HCT116 (cell line): ENCODE measurements around the gene SDK2. TPM values are rescaled to one million over a fixed set of nuclear protein-coding genes. Genes with fewer than 3 reads are reported as not detected.

Source experiments
- ATAC-seq: fragments of 200-7000 bp; cut with Tn5 transposase; 2 replicates; pipeline ENCODE4 v1.9.1; 2020; ENCODE audit warnings: mild to moderate bottlenecking, moderate library complexity
- BruUV-seq: library from RNA; stranded (reverse); fragments of 400-500 nt; replicated peaks from 2 replicates; lab custom pipeline; 2021; lab: Mats Ljungman, UMichigan
- CTCF ChIA-PET: fragments of 300-600 bp; sonication (Branson Sonifier 250); formaldehyde crosslinking; loops from one replicate; lab custom pipeline; 2021; ENCODE audit warnings: antibody characterized with exemption; lab: Charles Lee
- POLR2A ChIA-PET: fragments of 300-600, 350-600 bp; sonication (Branson Sonifier 250); formaldehyde crosslinking; loops from one replicate; lab custom pipeline; 2021; ENCODE audit warnings: antibody characterized with exemption; lab: Charles Lee
- RAD21 ChIA-PET, 2 experiments: fragments of 300-600 bp; sonication (Branson Sonifier 250); formaldehyde crosslinking; loops; one replicate each; lab custom pipeline; 2023; ENCODE audit warnings: low total read pairs in 2 of 2; ENCODE audit not compliant: uncharacterized antibody in 2 of 2, unreplicated experiment in 2 of 2, low non-redundant PET in 1 of 2; lab: Charles Lee
- DNase-seq: peaks from one replicate; pipeline ENCODE4 v3.0.0-alpha.2; 2010; ENCODE audit warnings: low read depth, low spot score
- H2AFZ ChIP-seq: fragments of 200-600 bp; shearing (Covaris generic), sonication (generic); 2 replicates; pipeline ENCODE4 v1.6.1; 2017; ENCODE audit warnings: low read depth, mixed run types, mixed read lengths, antibody characterized with exemption, low read length; ENCODE audit not compliant: poor library complexity, severe bottlenecking
- H3K27ac ChIP-seq: 2 replicates; pipeline ENCODE4 v1.5.1; 2012; ENCODE audit warnings: low read depth, low read length
- H3K27me3 ChIP-seq: fragments of 200-600 bp; sonication (generic); 2 replicates; pipeline ENCODE4 v1.6.1; 2016; ENCODE audit warnings: mixed run types, low read length, mixed read lengths; ENCODE audit not compliant: insufficient read depth
- H3K36me3 ChIP-seq, 2 experiments: fragments of 200-500 bp in 1 of 2; fragments of 200-600 bp in 1 of 2; sonication (Bioruptor generic) in 1 of 2; sonication (generic) in 1 of 2; 2 replicates each; pipeline versions ENCODE4 v1.5.1 to v1.6.1; 2014 to 2016; ENCODE audit warnings: low read length in 2 of 2, inconsistent platforms in 1 of 2, mixed read lengths in 1 of 2, mixed run types in 1 of 2; ENCODE audit not compliant: insufficient read depth in 2 of 2, control insufficient read depth in 1 of 2
- H3K4me1 ChIP-seq, 2 experiments: fragments of 200-600 bp in 1 of 2; sonication (generic) in 1 of 2; 2 replicates each; pipeline versions ENCODE4 v1.5.1 to v1.6.1; 2012 to 2017; ENCODE audit warnings: low read length in 2 of 2, inconsistent platforms in 1 of 2, mild to moderate bottlenecking in 1 of 2, mixed read lengths in 1 of 2, mixed run types in 1 of 2, moderate library complexity in 1 of 2; ENCODE audit not compliant: insufficient read depth in 2 of 2, control insufficient read depth in 1 of 2
- H3K4me2 ChIP-seq: fragments of 200-600 bp; sonication (generic); 2 replicates; pipeline ENCODE4 v1.6.1; 2017; ENCODE audit warnings: mixed run types, low read length, mixed read lengths
- H3K4me3 ChIP-seq, 2 experiments: fragments of 200-600 bp in 1 of 2; sonication (generic) in 1 of 2; replicated peaks in 1 of 2; 2 replicates each; pipeline ENCODE4 v1.5.1; 2011 to 2016; ENCODE audit warnings: low read length in 2 of 2, control low read depth in 1 of 2, low read depth in 1 of 2, mild to moderate bottlenecking in 1 of 2, mixed read lengths in 1 of 2, mixed run types in 1 of 2
- H3K79me2 ChIP-seq: fragments of 200-600 bp; sonication (generic); 2 replicates; pipeline ENCODE4 v1.6.1; 2017; ENCODE audit warnings: mild to moderate bottlenecking, mixed run types, low read length, moderate library complexity, mixed read lengths; ENCODE audit not compliant: insufficient read depth
- H3K9ac ChIP-seq: fragments of 200-600 bp; sonication (generic); 2 replicates; pipeline ENCODE4 v1.6.1; 2016; ENCODE audit warnings: low read length, mixed read lengths
- H3K9me2 ChIP-seq: fragments of 200-600 bp; sonication (generic), shearing (Covaris generic); 2 replicates; pipeline ENCODE4 v1.6.1; 2017; ENCODE audit warnings: mixed run types, mild to moderate bottlenecking, moderate library complexity; ENCODE audit not compliant: insufficient read depth
- H3K9me3 ChIP-seq, 2 experiments: fragments of 200-500 bp in 1 of 2; fragments of 200-600 bp in 1 of 2; sonication (Bioruptor generic) in 1 of 2; sonication (generic) in 1 of 2; 2 replicates each; pipeline ENCODE4 v1.6.1; 2014 to 2017; ENCODE audit warnings: low read length in 2 of 2, mixed read lengths in 2 of 2, inconsistent platforms in 1 of 2, low read depth in 1 of 2, mild to moderate bottlenecking in 1 of 2, mixed run types in 1 of 2, moderate library complexity in 1 of 2; ENCODE audit not compliant: control insufficient read depth in 1 of 2, insufficient read depth in 1 of 2
- H4K20me1 ChIP-seq: fragments of 200-600 bp; sonication (generic), shearing (Covaris generic); 2 replicates; pipeline ENCODE4 v1.6.1; 2017; ENCODE audit warnings: mixed run types, mild to moderate bottlenecking, moderate library complexity; ENCODE audit not compliant: insufficient read depth
- ATF3 ChIP-seq: IDR thresholded peaks from 2 replicates; pipeline ENCODE4 v1.6.1; 2012
- CBX3 ChIP-seq: IDR thresholded peaks from 2 replicates; pipeline ENCODE4 v1.6.1; 2012; ENCODE audit warnings: low read depth
- CEBPB ChIP-seq: IDR thresholded peaks from 2 replicates; pipeline ENCODE4 v1.6.1; 2012; ENCODE audit warnings: low read depth
- ELF1 ChIP-seq: IDR thresholded peaks from 2 replicates; pipeline ENCODE4 v1.6.1; 2012; ENCODE audit warnings: low read depth, borderline replicate concordance
- EZH2phosphoT487 ChIP-seq: fragments of 200-600 bp; IDR thresholded peaks from 2 replicates; pipeline ENCODE4 v1.6.1; 2018; ENCODE audit warnings: antibody characterized with exemption, borderline replicate concordance
- FOSL1 ChIP-seq: IDR thresholded peaks from 2 replicates; pipeline ENCODE4 v1.6.1; 2012; ENCODE audit warnings: low read depth
- MAX ChIP-seq: IDR thresholded peaks from 2 replicates; pipeline ENCODE4 v1.6.1; 2012
- POLR2A ChIP-seq: IDR thresholded peaks from 2 replicates; pipeline ENCODE4 v1.7.0; 2011; ENCODE audit warnings: borderline replicate concordance; ENCODE audit not compliant: insufficient read depth, insufficient read length; ENCODE audit errors: extremely low read depth
- RAD21 ChIP-seq: IDR thresholded peaks from 2 replicates; pipeline ENCODE4 v1.6.1; 2012; ENCODE audit warnings: low read depth, mild to moderate bottlenecking
- SP1 ChIP-seq: IDR thresholded peaks from 2 replicates; pipeline ENCODE4 v1.6.1; 2012; ENCODE audit warnings: low read depth
- SRF ChIP-seq: IDR thresholded peaks from 2 replicates; pipeline ENCODE4 v1.6.1; 2012; ENCODE audit warnings: low read depth
- TCF7L2 ChIP-seq: IDR thresholded peaks from 2 replicates; pipeline ENCODE4 v1.7.0; 2011; ENCODE audit warnings: borderline replicate concordance, inconsistent platforms; ENCODE audit not compliant: insufficient read depth, insufficient read length; ENCODE audit errors: extremely low read depth
- YY1 ChIP-seq: IDR thresholded peaks from 2 replicates; pipeline ENCODE4 v1.6.1; 2011; ENCODE audit warnings: low read length, low read depth, moderate library complexity, mild to moderate bottlenecking; ENCODE audit not compliant: insufficient replicate concordance; ENCODE audit errors: extremely low read depth
- ZBTB33 ChIP-seq: IDR thresholded peaks from 2 replicates; pipeline ENCODE4 v1.6.1; 2011; ENCODE audit warnings: mild to moderate bottlenecking, low read length, moderate library complexity; ENCODE audit not compliant: insufficient replicate concordance; ENCODE audit errors: extremely low read depth
- intact Hi-C: fragments of 100-400 bp; cut with micrococcal nuclease; formaldehyde crosslinking; loops from 2 replicates; pipeline ENCODE4 v1.10.0; 2022
- total RNA-seq: library from RNA; stranded (reverse); gene quantifications from one replicate; pipeline ENCODE4 v1.2.1, GENCODE V29; 2021; ENCODE audit not compliant: unreplicated experiment

Gene SDK2
- total RNA-seq, 1 experiment from 2014 or later = 0.10 TPM

GRCh38 chr17:73683771-73684170 is 39.5 kb upstream of the SDK2 start:
- H3K9me3 ChIP-seq = no peaks in the 10 kb centered on the region
- POLR2A ChIA-PET = no interaction called here
- no peaks in the 10 kb centered on the region for H3K4me1 ChIP-seq
- peaks cover 69% of the 10 kb centered on the region for H3K27me3 ChIP-seq
- H2AFZ ChIP-seq = no peak overlapping the region
- H3K4me2 ChIP-seq = no peak overlapping the region
- H3K79me2 ChIP-seq = no peaks in the 10 kb centered on the region
- H3K9ac ChIP-seq = no peak overlapping the region
- intact Hi-C loops = no loop called here
- RAD21 ChIA-PET = no interaction called here
- H3K9me2 ChIP-seq = no peaks in the 10 kb centered on the region
- H3K36me3 ChIP-seq = no peaks in the 10 kb centered on the region
- H3K4me3 ChIP-seq = no peak overlapping the region
- DNase-seq = no peak
- H4K20me1 ChIP-seq = no peaks in the 10 kb centered on the region
- H3K27ac ChIP-seq = no peak overlapping the region
- no peak for TF ChIP-seq SRF
- TF ChIP-seq CEBPB = no peak
- no peak for TF ChIP-seq MAX
- TF ChIP-seq ZBTB33 = no peak
- no peak for TF ChIP-seq TCF7L2
- TF ChIP-seq EZH2phosphoT487 = no peak
- no peak for TF ChIP-seq FOSL1
- no peak for TF ChIP-seq POLR2A
- no peak for TF ChIP-seq RAD21
- TF ChIP-seq ATF3 = no peak
- no peak for TF ChIP-seq ELF1
- no peak for TF ChIP-seq CBX3
- TF ChIP-seq YY1 = no peak
- TF ChIP-seq SP1 = no peak
- no TSS peak for BruUV-seq
- no peak for ATAC-seq
- CTCF ChIA-PET = no interaction called here
